DOHH2 (cell line): Measurements from ENCODE around the gene DCAF8.

Source experiments
- EZH2phosphoT487 ChIP-seq: fragments of 200-600 bp; sonication (generic); IDR thresholded peaks from 2 replicates; pipeline ENCODE4 v1.6.1; 2017; ENCODE audit warnings: borderline replicate concordance, mild to moderate bottlenecking, antibody characterized with exemption, low read length, moderate library complexity, mixed read lengths
- TF ChIP-seq, protein P1 (sequence below): fragments of 200-600 bp; sonication (generic); IDR thresholded peaks from one replicate; pipeline ENCODE4 v1.5.1; 2014; ENCODE audit warnings: antibody characterized with exemption, mild to moderate bottlenecking, low read depth, low read length; ENCODE audit not compliant: poor library complexity, severe bottlenecking

DNA sequence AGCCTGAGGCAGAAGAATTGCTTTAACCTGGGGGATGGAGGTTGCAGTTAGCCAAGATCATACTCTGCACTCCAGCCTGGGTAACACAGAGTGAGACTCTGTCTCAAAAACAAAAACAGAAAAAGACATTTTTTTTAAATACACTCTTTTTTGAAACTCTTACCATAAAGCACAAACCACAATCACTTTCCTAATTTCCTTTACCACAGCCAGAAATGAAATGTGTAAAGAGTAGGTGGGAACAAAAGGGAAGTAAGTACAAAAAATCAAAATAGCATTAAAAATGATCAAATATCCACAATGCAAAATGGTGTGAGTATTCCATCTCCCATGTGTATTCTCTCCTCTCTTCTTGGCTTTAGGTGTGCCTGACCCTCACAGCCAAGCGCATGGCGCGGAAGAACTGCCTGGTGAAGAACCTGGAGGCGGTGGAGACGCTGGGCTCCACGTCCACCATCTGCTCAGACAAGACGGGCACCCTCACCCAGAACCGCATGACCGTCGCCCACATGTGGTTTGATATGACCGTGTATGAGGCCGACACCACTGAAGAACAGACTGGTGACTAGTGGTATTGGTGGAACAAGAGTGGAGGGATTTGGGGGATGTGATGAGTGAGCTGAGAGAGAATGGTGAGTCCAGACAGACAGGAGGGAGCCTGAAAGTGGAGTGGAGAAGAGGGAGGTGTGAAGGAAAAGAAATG is 96.0 kb downstream of the DCAF8 start:
- TF ChIP-seq, protein P1, sequence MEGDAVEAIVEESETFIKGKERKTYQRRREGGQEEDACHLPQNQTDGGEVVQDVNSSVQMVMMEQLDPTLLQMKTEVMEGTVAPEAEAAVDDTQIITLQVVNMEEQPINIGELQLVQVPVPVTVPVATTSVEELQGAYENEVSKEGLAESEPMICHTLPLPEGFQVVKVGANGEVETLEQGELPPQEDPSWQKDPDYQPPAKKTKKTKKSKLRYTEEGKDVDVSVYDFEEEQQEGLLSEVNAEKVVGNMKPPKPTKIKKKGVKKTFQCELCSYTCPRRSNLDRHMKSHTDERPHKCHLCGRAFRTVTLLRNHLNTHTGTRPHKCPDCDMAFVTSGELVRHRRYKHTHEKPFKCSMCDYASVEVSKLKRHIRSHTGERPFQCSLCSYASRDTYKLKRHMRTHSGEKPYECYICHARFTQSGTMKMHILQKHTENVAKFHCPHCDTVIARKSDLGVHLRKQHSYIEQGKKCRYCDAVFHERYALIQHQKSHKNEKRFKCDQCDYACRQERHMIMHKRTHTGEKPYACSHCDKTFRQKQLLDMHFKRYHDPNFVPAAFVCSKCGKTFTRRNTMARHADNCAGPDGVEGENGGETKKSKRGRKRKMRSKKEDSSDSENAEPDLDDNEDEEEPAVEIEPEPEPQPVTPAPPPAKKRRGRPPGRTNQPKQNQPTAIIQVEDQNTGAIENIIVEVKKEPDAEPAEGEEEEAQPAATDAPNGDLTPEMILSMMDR: no peak
- TF ChIP-seq EZH2phosphoT487: no peak
